LNCAP (cell line): ENCODE results near the gene PNCK.

Experiments
- TF ChIP-seq, protein P1 (sequence below): fragments of 450-650 bp; IDR thresholded peaks from 2 replicates; pipeline ENCODE4 v1.5.1; 2017; ENCODE audit warnings: mild to moderate bottlenecking

Gene PNCK

DNA sequence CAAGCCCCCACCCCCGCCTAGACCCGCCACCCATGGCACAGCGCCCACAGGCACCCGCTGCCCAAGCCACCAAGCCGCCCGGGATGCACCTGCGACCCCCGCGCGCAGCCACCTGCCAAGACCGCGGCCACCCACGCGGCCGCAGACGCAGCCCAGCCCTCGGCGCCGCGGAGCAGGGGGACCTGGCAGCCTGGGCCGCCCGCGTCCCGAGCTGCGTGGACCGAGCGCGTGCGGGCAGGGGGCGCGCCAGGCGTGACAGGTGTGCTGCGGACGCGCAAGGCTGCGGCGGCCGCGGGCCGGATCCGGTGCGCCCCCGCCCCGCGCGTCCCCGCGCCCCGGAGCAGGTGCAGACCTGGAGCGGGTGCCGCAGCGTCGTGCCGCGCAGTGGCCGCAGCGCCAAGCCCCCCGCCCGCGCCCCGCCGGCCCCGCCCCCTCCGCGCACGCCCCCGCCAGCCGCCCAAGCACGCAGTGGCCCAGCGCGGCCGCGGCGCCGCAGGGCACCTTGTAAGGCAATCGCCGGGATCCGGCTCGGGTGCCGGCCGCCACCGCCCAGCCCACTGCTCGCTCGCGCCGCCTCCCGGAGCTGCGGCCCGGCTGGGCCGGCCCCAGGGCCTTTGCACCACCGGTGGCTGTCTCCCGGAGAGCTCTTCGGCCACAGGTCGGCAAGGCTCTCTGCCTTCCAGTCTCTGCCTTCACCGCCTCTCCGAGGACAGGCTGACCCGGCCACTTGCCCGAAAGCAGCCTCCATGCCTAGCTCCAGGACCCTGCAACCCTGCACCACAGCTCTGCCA, at the start of gene PNCK:
PNCK (minus strand) TSS at position 386 of the 791 bp plus-strand sequence. CDS start 737 bp downstream, outside the sequence.
- TF ChIP-seq, protein P1, sequence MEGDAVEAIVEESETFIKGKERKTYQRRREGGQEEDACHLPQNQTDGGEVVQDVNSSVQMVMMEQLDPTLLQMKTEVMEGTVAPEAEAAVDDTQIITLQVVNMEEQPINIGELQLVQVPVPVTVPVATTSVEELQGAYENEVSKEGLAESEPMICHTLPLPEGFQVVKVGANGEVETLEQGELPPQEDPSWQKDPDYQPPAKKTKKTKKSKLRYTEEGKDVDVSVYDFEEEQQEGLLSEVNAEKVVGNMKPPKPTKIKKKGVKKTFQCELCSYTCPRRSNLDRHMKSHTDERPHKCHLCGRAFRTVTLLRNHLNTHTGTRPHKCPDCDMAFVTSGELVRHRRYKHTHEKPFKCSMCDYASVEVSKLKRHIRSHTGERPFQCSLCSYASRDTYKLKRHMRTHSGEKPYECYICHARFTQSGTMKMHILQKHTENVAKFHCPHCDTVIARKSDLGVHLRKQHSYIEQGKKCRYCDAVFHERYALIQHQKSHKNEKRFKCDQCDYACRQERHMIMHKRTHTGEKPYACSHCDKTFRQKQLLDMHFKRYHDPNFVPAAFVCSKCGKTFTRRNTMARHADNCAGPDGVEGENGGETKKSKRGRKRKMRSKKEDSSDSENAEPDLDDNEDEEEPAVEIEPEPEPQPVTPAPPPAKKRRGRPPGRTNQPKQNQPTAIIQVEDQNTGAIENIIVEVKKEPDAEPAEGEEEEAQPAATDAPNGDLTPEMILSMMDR, result no peak

DNA sequence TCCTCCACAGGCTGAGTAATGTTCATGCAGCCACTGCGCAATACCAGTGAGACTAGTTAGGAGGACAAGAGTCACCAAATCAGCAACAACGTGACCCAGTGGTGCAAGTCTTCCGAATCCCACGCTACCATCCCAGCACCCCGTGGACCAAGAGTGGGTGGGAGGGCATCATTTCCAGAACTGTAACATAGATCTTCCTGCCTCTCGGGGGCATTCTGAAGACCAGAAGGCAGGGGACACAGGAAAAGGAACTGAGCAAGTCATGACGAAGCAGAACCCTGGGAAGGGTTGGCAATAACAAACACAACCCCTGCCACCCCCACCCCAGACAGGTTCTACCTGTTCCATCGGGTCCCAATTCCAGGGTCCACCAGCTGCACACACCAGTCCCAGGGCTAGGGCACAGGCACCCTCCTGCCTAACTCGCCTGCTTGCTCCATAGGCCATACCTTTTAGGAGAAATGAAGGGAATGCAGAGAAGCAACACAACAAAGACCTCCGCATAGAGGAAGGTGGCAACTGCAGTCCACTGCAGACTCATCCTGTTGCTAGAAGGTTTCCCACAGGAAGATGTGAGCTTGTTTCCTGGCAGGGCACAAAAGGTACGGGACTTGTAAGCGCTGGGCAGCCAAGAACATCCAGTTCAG, 49.2 kb upstream of the PNCK start:
- TF ChIP-seq, protein P1, result no peak

DNA sequence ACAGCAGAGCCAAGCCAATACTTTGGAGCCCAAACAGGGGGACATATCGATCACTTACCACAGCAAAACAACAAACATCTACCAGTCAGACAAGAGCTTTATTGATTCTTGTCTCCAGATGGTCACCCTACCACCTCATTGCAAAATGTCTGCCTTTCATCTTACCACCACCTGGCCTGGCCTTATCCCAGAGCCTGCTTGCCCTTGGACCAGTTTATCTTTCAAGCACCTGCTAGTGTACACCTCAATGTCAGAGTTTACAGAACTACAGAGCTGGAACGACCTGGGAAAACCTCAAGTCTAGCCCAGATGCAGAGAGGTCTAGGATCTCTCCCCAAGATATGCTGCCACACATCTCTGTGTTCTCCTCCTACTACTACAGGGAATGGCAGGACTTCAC, 46.1 kb upstream of the PNCK start:
- TF ChIP-seq, protein P1, result no peak

DNA sequence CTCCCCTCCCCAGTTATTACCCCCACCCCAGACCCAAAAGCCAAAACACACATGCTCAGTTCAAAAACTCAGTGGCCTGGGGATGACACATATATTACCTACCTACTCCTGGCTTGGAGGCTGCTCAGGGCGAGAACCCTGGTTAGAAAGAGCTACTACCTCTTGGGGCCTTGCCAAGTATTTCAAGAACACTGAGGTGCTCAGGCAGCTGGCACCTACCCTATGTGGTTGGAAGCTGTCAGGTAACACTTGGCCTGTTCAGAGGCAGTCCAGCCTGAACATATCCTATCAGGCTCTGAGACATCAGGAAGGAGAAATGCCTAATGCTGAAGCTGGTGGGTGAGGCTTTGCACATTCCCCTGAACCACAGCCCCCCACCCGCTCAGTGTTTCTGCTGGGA, 45.6 kb upstream of the PNCK start:
- TF ChIP-seq, protein P1, result no peak

DNA sequence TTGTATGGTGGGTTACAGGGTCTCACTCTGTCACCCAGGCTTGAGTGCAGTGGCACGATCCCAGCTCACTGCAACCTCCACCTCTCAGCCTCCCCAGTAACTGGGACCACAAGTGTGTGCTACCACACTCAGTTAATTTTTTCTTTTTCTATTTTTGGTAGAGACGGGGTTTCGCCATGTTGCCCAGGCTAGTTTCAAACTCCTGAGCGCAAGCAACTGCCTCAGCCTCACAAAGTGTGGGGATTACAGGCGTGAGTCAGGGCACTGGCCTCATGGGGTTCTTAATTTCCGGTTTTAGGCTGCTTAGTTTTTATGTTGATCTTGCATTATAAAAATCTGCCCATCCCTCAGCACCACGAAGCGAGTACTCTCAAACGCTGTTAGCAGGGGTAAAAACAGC, 43.8 kb upstream of the PNCK start:
- TF ChIP-seq, protein P1, result no peak

DNA sequence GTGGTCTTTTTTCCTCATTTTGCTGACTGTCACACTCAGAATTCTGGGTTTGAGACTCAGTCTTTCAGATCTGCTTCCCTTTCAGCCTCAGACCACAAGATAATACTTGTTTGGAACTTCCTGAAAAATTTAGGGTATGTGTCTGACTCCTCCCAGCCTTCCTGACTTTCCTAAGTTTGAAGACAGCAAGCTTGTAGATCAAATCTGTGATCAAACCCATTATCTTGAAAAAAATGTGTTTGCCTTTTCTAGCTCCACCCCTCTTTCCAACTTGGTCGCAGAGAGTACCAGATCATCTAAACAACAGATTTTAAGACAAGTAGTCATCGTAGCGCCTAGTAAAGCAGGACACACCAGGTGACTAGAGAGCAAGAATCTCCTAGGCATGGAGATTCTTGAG, 40.6 kb upstream of the PNCK start:
- TF ChIP-seq, protein P1, result no peak

DNA sequence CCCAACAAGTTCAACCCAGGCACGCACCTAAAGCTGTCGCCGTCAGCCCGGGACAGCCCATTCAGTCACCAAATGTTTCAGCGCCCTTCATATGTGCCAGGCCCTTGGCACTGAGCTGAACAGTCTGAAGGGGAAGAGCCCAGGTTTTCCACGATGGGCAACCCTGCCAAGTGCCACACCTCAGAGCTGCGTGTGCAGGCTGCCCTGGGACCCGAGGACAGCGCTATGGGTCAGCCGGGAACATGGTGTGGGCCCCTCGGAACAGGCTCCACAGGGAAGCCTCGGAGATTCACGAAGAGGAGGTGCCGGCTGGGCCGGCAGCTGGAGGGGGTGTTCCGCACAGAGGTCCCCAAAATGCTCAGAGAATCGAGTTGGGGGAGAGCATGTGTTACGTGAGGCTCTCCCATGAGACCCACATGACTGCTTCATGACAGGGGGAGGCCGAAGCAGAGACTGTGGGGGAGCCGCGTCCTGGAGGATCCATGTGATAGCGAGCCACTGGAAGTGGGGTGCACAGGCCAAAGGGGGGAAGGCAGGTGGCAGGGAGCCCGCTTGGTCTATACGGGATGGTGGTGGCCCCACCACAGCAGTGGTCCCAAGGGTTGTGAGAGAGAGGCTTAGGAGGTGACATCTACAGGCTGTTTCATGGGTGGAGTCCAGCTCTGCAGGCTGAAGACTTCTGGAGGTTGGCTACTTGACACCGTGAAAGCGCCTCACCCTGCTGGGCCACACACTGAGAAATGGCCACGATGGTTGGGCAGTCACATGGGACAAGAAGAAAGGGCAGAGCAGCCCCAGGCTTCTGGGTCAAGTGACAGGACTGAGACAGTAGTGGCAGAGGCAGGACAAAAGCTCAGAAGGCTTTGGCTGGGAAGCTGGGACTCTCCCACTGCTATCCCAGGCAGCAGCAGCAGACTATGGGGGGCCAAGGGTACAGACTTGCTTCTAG, 36.4 kb upstream of the PNCK start:
- TF ChIP-seq, protein P1, result no peak
